Effector memory CD8-positive, alpha-beta T cell (primary cell): Measurements from ENCODE around the gene USH1C.

ENCODE experiments used
- ATAC-seq: fragments of 150-1000 bp; cut with Tn5 transposase; replicated peaks from 2 replicates; pipeline ENCODE4 v1.10.0; 2021; ENCODE audit warnings: mild to moderate bottlenecking, moderate library complexity
- DNase-seq, 3 experiments: peaks; one replicate each; pipeline ENCODE4 v3.0.0; 2021
- H3K27ac Mint-ChIP-seq, 2 donors: one replicate each; pipeline ENCODE4 v1.8.0; 2022; ENCODE audit warnings: mild to moderate bottlenecking in 2 of 2, mixed read lengths in 2 of 2, moderate library complexity in 2 of 2
- H3K27me3 Mint-ChIP-seq, 2 donors: one replicate each; pipeline ENCODE4 v1.8.0; 2022; ENCODE audit warnings: mixed read lengths in 2 of 2
- H3K36me3 Mint-ChIP-seq: one replicate; pipeline ENCODE4 v1.8.0; 2022; ENCODE audit warnings: mild to moderate bottlenecking, moderate library complexity, mixed read lengths; ENCODE audit not compliant: insufficient read depth
- H3K4me1 Mint-ChIP-seq, 2 donors: one replicate each; pipeline ENCODE4 v1.8.0; 2022; ENCODE audit warnings: low read depth in 2 of 2, mixed read lengths in 2 of 2
- H3K4me3 Mint-ChIP-seq, 2 donors: one replicate each; pipeline ENCODE4 v1.8.0; 2022; ENCODE audit warnings: mild to moderate bottlenecking in 2 of 2, mixed read lengths in 2 of 2, moderate library complexity in 2 of 2
- H3K9me3 Mint-ChIP-seq, 2 donors: one replicate each; pipeline ENCODE4 v1.8.0; 2022; ENCODE audit warnings: mixed read lengths in 2 of 2

USH1C gene

DNA sequence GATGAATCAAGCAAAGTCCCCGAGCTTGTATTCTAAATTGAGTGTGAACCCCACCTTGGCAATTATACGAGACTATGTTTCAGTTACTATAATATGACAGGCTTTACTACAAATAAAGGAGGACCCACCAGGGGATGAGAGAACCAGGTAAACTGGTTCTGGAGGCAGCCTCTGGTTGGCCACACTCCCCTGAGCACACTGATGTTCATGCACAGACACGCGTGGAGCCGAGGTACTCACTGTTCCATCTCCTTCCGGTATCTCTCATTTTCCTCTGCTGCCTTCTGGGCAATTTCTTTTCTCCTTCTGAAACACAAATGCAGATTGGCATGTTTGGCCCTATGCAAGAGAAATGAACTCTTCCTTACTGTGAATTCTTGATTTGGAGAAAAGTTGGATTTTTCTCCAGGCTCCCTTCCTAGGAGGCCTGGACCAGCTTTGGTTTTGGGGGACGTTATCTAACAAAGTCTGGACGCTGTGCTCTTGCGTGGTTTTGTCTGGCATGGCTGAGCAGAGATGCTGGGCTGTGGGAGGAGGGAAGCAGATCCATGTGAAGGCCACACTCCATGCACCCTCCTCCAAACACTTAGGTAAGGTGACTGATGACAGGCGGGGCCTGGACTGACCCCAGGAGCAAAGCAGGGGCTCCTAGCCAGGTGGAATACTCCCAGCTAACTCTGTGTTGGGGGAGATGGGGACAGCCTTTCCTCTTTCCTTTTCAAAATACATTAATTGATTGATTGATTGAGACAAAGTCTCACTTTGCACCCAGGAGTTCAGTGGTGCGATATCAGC lies 22.9 kb downstream of the USH1C start:
- Mint-ChIP-seq H3K4me3 (no peak overlapping the region), H3K9me3 (no peaks in the 10 kb centered on the region), H3K27ac (peak overlapping the region in 1 of 2 donors; percentile 29), H3K36me3 (no peaks in the 10 kb centered on the region), H3K4me1 (no peaks in the 10 kb centered on the region), H3K27me3 (peaks cover 11 to 64% of the 10 kb centered on the region in 2 donors)
- DNase-seq (no peak), ATAC-seq (no peak)

DNA sequence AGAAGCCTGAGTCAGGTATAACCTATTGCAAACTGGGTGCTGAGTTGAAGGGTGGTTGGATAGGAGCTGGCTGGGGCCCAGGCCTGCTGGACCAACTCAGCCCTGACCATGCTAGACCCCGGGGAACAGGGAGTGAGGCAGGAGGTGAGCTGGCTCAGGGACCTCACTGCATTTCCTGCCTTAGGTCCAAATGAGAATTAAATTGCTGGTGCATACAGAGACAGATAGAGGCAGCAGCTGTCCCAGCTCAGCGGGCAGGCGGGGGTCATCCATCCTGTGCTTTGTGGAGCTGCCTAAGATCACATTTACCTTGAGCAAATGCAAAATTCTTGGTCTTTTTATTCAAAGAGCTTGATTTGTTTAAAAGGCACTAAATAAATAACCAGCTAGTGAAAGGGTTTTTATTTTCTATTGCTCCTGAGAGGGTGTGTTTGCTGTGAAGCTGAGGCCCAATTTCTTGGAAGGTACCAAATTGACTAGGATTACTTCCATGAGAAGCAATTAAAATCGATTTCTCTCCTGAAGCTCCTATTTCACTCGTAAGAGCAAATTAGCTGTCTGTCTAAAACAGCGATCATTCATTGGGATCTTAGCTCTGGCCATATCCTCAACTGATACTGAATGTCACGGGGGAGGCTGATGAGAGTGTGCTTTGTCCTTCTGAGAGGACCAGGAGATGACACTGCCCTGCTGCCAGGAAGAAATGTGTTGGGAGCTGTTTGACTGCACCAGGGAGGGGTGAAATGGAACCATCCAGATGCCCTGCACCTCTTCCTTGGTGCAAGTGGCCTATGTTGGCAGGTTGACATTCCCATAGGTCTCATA lies 24.9 kb downstream of the USH1C start:
- Mint-ChIP-seq H3K4me3 (no peak overlapping the region), H3K27me3 (peaks cover 24 to 67% of the 10 kb centered on the region in 2 donors), H3K27ac (peak overlapping the region in 1 of 2 donors; percentile 77), H3K9me3 (no peaks in the 10 kb centered on the region), H3K4me1 (no peaks in the 10 kb centered on the region), H3K36me3 (no peaks in the 10 kb centered on the region)
- DNase-seq (no peak), ATAC-seq (no peak)

GRCh38 chr11:17518366-17518765 lies 25.9 kb downstream of the USH1C start:
- Mint-ChIP-seq H3K9me3 (no peaks in the 10 kb centered on the region), H3K4me3 (no peak overlapping the region), H3K36me3 (no peaks in the 10 kb centered on the region), H3K4me1 (no peaks in the 10 kb centered on the region), H3K27ac (peak overlapping the region in 1 of 2 donors; percentile 24), H3K27me3 (peaks cover 29 to 70% of the 10 kb centered on the region in 2 donors)
- ATAC-seq (no peak), DNase-seq (no peak)

DNA sequence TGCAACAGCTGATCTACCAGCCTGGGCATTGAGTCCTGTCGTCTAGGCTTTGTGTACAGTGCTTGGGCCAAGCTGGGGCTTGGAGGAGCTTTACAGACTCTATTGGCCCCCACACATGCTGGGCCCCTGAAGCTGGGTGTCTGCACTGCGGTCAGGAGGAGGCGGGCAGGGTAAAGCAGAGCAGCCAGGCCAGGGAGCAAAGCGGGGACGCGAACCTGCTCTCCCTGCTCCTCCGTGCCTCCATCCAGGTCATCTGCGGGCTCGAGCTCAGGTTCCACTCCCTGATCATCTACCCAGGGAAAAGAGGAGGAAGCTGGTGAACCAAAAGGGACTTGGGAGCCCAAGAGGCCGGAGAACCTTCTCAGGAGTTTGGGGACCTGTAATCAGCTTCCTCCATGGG lies 27.0 kb downstream of the USH1C start:
- H3K4me1 Mint-ChIP-seq = no peaks in the 10 kb centered on the region
- no peaks in the 10 kb centered on the region for H3K36me3 Mint-ChIP-seq
- no peak overlapping the region for H3K27ac Mint-ChIP-seq
- no peaks in the 10 kb centered on the region for H3K9me3 Mint-ChIP-seq
- no peak for DNase-seq
- H3K4me3 Mint-ChIP-seq = no peak overlapping the region
- peaks cover 37 to 74% of the 10 kb centered on the region in 2 donors for H3K27me3 Mint-ChIP-seq
- no peak for ATAC-seq

- DNase-seq = no peak
- Mint-ChIP-seq H3K27me3 (peaks cover 37 to 76% of the 10 kb centered on the region in 2 donors), H3K9me3 (no peaks in the 10 kb centered on the region)
Measured at GRCh38 chr11:17516551-17517150, 27.6 kb downstream of the USH1C start.

DNA sequence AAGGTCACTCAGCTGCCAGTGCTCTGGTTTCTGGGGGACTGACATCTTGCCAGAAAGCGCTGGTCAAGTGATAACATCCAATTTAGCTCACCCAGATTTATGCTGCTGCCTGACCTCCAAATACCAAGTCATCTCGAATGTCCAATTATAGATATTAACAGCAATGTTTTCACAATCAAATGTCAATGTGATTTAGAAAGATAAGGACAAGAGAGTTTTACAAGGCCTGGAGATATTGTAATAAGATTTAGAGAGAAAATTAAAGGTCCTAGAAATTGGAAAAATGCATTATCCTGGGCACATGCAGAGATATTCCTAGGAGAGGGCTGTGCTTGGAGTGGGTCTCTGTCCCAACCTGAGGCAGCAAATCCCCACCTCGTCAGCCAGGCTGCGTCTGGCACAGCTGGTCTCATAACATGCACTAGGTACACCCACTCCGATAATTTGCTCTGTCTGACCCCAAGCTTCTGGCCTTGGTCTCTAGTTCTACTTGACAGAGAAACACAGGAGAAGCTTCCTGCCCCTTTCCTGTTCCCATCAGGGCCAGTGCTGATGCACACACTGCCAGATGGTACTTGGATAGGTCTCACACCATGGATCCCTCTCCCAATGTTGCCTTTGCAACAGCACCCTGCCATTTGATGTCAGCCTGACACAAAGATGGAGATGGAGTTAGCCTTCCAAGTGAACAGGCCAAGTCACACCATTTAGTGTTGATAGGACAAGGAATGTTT lies 28.6 kb downstream of the USH1C start:
- no peaks in the 10 kb centered on the region for H3K36me3 Mint-ChIP-seq
- DNase-seq (no peak), ATAC-seq (no peak)
- H3K27ac Mint-ChIP-seq = no peak overlapping the region
- H3K4me3 Mint-ChIP-seq = no peak overlapping the region
- H3K4me1 Mint-ChIP-seq = no peaks in the 10 kb centered on the region
- no peaks in the 10 kb centered on the region for H3K9me3 Mint-ChIP-seq
- peaks cover 37 to 67% of the 10 kb centered on the region in 2 donors for H3K27me3 Mint-ChIP-seq

More at GRCh38 chr11:17516551-17517150, 27.6 kb downstream of the USH1C start:
- Mint-ChIP-seq H3K4me1 (no peaks in the 10 kb centered on the region), H3K4me3 (no peak overlapping the region), H3K36me3 (no peaks in the 10 kb centered on the region), H3K27ac (no peak overlapping the region)
- no peak for ATAC-seq

DNA sequence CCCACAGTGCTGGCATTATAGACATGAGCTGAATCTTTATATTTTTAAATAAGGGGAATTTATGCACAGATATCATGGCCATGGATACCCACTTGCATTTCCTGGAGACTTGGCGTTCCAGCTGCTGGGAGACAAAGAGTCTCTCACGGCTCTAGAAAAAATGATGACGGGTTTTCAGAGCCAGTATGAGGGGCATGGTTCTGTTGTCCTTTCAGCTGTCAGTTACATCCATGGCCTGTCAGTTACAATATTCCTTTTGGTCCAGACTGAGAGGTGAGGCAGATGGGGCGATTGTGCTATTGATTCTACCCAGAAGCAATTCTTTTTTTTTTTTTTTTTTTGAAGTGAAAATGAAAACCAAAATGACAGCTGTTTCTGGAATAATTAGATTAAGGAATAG lies 29.7 kb downstream of the USH1C start:
- peaks cover 41 to 56% of the 10 kb centered on the region in 2 donors for H3K27me3 Mint-ChIP-seq
- ATAC-seq (no peak), DNase-seq (no peak)
- no peak overlapping the region for H3K4me3 Mint-ChIP-seq
- no peaks in the 10 kb centered on the region for H3K9me3 Mint-ChIP-seq
- no peaks in the 10 kb centered on the region for H3K36me3 Mint-ChIP-seq
- no peak overlapping the region for H3K27ac Mint-ChIP-seq
- no peaks in the 10 kb centered on the region for H3K4me1 Mint-ChIP-seq

DNA sequence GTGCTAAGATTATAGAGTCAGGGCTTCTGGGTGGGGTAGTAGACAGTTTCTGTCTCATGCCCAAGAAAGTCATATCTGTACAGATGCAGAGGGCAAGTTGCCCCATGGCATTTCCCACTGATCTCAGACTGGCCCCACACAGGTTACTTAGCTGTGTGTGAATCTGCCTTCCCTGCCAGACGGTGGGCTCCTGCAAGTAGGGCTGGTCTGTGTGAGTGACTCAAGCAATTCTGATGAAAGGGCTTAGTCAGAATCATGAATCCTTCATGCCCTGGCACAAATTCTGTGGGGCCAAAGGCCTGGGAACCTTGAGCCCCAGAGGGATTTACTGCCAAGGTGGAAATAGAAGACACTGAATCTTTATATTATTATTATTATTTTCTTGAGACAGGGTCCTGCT lies 30.4 kb downstream of the USH1C start:
- Mint-ChIP-seq H3K27ac (no peak overlapping the region), H3K9me3 (no peaks in the 10 kb centered on the region), H3K27me3 (peaks cover 47 to 63% of the 10 kb centered on the region in 2 donors), H3K4me1 (no peaks in the 10 kb centered on the region), H3K36me3 (no peaks in the 10 kb centered on the region), H3K4me3 (no peak overlapping the region)
- no peak for DNase-seq
- no peak for ATAC-seq

GRCh38 chr11:17512101-17512500 lies 32.1 kb downstream of the USH1C start:
- Mint-ChIP-seq H3K27ac (no peak overlapping the region), H3K36me3 (no peaks in the 10 kb centered on the region), H3K9me3 (no peaks in the 10 kb centered on the region), H3K4me3 (no peak overlapping the region), H3K27me3 (peaks cover 44 to 55% of the 10 kb centered on the region in 2 donors), H3K4me1 (no peaks in the 10 kb centered on the region)
- DNase-seq (no peak), ATAC-seq (no peak)

DNA sequence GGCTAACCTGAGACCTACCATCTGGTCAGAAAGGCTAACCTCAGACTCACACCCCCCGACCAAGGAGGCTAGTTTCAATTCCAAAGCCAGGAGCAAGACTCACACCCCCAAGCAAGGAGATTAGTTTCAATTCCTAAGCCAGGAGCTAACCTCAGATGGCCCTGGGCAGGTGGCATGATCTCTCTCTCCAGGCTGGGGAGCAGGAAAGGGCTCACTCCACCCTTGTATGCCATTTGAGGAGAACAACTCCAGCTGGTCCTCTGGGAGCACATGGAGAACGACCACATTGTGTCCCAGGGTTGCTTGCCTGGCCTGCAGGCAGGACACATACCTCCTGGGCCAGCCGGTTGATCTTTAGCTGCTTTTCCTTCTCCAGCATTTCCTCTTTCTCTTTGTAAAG lies 32.6 kb downstream of the USH1C start:
- no peak overlapping the region for H3K27ac Mint-ChIP-seq
- H3K4me3 Mint-ChIP-seq = no peak overlapping the region
- DNase-seq (no peak), ATAC-seq (no peak)
- H3K36me3 Mint-ChIP-seq = no peaks in the 10 kb centered on the region
- peaks cover 40 to 49% of the 10 kb centered on the region in 2 donors for H3K27me3 Mint-ChIP-seq
- H3K9me3 Mint-ChIP-seq = no peaks in the 10 kb centered on the region
- no peaks in the 10 kb centered on the region for H3K4me1 Mint-ChIP-seq

DNA sequence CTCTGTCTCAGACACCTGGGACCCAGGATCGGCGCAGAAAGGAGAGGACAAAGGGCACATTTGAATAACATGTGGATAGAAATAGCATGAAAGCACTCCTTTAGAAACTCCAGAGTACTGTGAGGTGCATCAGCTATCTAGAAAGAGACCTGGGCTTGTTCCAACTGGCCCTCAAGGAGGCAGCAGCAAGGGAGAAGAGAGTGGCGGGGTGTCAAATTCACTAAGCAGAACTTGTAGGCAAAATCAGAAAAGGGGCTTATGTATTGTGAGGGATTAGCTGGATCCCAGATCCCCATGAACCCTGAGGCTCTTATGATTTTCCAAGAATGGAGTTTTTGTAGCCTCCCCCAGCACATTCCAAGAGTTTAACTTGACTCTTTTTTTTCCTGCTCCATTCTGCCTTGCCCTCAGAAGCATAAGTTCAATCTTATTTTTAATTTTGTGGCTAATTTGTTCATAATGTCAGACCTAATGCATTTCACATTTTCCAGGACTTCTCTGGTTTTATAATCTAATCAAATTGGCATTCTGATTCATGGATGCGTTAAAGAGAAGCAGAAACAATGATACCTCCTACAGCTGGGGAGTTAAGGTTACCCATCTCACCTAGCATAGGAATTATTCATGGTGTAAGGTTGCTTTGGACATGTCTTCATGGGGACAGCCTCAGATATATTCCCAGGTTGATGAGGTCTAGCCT lies 33.6 kb downstream of the USH1C start:
- Mint-ChIP-seq H3K27ac (no peak overlapping the region), H3K27me3 (peaks cover 34 to 40% of the 10 kb centered on the region in 2 donors), H3K36me3 (no peaks in the 10 kb centered on the region), H3K9me3 (no peaks in the 10 kb centered on the region), H3K4me1 (no peaks in the 10 kb centered on the region), H3K4me3 (no peak overlapping the region)
- ATAC-seq (no peak), DNase-seq (no peak)

- peaks cover 0 to 2% of the 10 kb centered on the region in 2 donors for H3K4me1 Mint-ChIP-seq
- DNase-seq = no peak
- H3K36me3 Mint-ChIP-seq = no peaks in the 10 kb centered on the region
- no peak overlapping the region for H3K27ac Mint-ChIP-seq
- no peak for ATAC-seq
- no peaks in the 10 kb centered on the region for H3K9me3 Mint-ChIP-seq
- H3K27me3 Mint-ChIP-seq = peaks cover 25 to 32% of the 10 kb centered on the region in 2 donors
- no peak overlapping the region for H3K4me3 Mint-ChIP-seq
Measured at GRCh38 chr11:17508791-17509190, 35.4 kb downstream of the USH1C start.
